GM19351 (cell line): ENCODE results near the gene ERICH4.
A peak's percentile ranks its signal among the peaks of the same experiment; 100 is the strongest.
"Not testable (repeated sequence)": the region's sequence is repeated elsewhere in the genome, so short reads cannot be mapped to it uniquely, and the experiment has no call there.

ENCODE experiments used
- ATAC-seq: cut with Tn5 transposase; IDR thresholded peaks from one replicate; pipeline ENCODE4 v1.9.1; 2021; ENCODE audit warnings: mild to moderate bottlenecking, moderate library complexity; ENCODE audit not compliant: unreplicated experiment

The ERICH4 gene, protein sequence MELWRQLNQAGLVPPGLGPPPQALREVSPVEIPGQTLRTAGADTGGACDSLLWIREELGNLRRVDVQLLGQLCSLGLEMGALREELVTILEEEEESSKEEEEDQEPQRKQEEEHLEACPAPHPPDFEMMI

DNA sequence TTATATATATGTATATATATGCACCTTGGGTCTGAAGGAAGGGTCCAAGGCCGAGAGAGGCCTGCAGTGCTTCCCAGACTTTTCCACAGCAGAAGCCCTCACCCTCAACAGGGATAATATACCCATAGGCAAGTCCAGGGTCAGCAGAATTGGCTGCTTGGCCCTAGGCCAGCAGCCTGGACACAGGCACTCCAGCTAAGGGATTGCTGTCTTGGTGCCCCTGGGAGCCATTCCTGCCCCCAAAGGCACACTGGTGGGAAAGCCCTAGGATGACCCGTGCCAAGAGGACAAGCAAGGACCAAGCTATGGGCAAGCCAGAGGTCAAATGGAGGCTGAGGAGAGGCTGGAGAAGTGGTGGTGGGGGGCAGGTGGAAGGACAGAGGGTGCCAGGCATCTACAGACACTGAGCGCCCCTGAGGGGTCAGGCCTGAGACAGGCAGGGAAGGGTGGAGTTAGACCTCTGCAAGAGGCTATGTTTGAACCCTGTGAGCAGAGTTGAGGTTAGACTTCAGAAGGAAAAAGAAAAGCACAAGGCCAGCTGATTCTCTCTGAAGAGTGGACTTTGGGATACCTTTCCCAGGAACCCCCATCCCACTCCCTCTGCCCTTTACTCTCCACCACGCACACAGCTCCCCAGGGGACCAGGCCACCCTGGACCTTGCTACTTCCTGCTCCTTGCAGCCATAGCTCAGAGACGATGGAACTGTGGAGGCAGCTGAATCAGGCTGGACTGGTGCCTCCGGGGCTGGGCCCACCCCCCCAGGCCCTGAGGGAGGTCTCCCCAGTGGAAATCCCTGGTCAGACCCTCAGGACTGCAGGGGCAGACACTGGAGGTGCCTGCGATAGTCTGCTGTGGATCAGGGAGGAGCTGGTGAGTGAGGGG lies at the start of gene ERICH4:
TSS of gene ERICH4 (plus strand) at position 684 of the 883 bp plus-strand sequence. CDS start at position 698, 14 bp downstream.
- no peak for ATAC-seq

DNA sequence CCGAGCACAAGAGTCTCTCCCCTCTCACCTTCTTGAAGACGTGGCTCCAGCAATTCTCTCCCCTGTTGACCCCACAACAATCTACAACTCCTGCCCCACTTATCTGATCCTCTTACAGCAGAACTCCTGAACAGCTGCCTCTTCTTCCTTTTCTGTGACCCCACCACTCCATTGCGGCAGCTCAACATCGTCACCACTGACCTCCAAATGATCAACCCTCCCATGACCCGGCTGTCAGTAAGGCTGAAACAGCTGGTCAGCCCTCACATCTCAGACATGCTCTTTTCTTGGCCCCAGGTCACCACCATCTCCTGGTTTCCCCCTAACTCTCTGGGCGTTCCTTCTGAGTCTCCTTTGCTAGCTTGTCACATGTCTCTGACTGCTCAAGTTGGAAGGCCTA lies 47.6 kb upstream of the ERICH4 start:
- ATAC-seq: no peak

DNA sequence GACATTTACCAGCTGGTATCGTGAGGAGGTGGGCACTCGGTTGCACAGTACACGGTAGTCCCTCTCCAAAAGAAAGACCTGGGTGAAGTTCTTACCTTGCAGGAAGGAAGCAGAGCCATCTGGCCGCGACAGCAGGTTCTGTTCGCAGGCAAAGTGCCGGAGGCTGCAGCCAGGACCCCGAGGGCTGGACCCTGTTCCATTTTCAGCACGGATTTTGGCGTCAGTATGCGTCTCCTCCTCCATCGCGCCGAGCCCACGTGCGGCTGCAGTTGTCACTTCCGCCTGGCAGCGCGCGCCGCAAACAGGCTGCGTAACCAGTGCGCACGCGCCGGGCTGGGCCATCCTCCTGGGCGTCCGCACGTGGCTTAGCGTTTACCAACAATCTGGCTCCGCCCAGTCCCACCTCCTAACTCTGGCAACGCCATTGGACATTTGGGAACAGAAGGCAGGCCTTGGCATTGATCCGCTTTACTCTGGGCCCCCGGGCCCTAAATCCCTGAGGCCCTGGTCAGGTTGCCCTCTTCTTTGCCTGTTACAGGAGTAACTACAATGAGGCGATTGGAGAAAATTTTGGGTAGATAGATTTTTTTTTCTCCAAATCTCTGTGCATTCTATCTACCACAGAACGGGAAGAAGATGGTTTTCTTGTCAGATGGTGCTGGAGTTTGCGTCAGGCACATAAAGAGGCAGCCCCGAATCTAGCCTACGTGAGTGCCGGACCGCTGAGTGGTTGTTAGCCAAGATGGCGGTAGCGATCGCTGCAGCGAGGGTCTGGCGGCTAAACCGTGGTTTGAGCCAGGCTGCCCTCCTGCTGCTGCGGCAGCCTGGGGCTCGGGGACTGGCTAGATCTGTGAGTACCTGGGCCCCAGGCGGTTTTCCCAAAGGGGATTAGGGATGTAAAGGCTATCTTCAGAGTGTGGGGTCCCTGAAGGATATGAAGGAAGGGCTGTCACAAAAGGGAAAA lies 45.6 kb upstream of the ERICH4 start, which contains the start of the genes BCKDHA and EXOSC5:
TSS of gene BCKDHA (plus strand) at position 733 of the 964 bp plus-strand sequence. CDS start at position 743, 10 bp downstream.
TSS of gene EXOSC5 (minus strand) at position 274 of the 964 bp plus-strand sequence. CDS start at position 243, 31 bp downstream.
- peak; percentile 92 for ATAC-seq

DNA sequence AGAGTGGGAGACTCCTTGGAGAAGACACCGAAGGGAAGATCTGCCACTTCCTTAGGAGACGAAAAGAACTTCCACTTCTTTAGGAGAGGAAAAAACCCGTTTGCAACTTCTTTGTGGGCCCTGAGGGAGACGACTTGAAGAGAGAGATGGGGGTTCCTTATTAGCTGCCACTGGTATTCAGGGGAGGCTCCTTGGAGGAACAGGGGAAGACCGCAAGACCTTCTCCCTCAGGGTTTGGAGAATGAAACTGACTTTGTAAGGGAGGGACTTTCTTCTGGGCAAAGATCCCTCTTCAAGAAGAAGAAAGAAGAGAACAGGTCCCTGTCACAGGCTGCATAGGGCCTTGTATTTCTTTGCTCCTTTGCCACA lies 44.9 kb upstream of the ERICH4 start:
- no peak for ATAC-seq

DNA sequence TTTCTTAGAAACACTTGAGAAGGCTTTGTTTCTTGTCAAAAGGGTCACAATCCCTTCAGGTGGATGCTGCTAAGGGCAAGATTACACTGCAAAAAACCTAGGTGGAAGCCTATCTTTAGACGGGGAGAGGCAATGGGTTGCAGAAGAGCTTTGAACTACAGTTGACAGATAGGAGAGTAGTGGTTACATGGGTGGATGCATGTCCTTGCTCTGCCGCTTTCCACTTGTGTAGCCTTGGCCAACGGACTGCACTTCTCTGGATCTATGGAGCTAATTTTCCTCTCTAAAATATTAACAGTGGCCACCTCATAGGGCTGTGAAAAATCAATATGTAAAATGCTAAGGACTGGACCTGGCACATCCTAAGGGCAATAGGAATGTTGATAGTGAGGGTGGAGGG lies 44.4 kb upstream of the ERICH4 start:
- no peak for ATAC-seq

DNA sequence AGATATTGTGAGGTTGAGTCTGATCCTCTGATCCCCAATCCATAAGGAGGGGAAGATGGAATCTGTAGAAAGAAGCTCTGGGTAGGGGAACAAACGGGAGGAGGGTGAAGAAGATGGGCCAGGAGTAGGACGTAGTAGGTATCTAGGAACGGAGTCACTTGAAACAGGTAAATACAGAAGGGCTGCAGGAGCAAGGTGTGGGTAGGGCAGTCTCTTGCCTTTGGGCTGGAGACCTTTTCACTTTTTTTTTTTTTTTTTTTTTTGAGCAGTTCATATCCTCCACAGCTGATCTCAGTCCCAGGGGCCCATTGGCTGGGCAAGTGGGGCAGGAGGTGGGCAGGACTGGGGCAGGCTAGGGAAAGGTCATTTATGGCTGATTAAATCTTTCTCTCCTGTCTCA lies 43.9 kb upstream of the ERICH4 start:
- ATAC-seq: no peak

DNA sequence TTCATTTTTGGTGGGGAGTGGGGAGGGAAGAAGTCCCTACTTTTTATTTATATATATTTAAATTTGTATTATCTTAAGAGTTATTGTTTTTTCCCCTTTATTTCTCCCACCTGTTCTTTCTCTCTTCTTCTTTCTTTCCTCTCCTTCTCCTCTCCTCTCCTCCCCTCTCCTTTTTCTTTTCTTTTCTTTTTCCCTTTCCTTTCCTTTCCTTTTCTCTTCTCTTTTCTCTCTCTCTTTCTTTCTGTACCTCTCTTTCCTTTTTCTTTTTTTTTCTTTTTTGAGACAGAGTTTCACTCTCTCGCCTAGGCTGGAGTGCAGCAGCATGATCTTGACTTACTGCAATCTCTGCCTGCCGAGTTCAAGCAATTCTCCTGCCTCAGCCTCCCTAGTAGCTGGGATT lies 43.4 kb upstream of the ERICH4 start:
- ATAC-seq: no peak

DNA sequence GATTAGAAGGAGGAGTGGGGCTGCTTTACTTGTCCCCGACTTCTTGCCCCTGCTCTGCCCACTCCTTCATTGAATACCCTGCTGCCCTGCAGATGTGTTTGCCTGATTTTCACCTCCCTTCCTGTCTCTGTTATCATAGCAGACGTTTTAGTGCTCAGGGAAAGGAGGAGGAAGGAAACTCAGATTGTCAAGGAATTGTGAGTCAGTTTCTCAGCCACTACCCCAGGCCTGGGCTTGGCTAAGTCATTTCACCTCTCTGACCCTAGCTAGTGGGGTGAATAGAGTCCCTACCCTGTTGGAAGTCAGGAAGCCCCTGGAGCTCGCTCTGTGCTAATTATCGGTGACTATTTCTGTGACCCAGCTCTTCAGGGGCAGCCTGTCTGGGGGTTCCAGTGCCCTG lies 41.5 kb upstream of the ERICH4 start:
- ATAC-seq: no peak

DNA sequence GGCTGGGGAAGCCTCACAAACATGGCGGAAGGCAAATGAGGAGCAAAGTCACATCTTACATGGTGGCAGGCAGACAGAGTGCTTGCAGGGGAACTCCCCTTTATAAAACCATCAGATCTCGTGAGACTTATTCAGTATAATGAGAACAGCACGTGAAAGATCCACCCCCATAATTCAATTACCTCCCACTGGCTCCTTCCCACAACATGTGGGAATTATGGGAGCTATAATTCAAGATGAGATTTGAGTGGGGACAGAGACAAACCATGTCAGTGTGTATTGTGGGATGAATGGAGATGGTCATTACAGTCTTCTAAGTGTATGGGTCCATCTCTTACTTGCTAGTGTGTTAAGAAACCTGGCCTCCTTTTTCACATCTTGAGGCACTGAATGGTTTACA lies 40.9 kb upstream of the ERICH4 start:
- ATAC-seq: no peak

DNA sequence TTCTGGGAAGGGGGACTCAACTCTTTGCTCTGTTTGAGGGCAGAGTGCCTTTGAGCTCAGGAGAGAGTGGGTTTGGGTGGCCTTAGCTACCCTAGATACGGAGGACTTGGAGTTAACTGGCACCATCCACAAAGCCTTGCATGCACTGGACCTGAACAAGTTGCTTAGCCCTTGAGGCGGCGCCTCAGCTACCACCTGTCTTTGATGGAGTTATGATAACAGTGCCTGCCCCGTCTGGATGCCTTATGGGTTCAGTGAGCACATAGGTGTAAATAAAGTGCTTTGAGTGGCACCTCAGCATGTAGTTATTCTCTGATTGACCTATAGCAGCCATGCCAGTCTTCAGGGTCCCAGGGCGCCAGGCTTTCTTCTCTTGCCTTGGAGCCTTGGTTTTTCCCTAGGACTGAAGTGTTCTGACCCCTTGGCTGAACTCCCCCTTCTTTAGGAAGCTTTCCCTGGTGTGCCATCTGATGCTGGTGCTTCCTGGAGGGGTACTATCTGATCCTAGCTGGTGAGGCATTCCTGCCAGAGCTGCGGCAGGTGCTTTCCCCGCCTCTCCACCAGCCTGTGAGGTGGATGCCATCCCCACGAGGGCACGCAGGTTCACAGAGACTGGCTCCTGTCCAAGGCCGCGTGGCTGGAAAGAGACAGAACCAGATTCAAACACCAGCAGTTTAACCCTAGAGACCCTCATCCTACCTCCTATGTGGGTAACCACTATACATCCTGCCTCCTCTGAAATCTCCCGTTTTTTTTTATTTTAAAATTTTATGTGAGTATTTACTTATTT lies 39.6 kb upstream of the ERICH4 start:
- ATAC-seq: no peak

DNA sequence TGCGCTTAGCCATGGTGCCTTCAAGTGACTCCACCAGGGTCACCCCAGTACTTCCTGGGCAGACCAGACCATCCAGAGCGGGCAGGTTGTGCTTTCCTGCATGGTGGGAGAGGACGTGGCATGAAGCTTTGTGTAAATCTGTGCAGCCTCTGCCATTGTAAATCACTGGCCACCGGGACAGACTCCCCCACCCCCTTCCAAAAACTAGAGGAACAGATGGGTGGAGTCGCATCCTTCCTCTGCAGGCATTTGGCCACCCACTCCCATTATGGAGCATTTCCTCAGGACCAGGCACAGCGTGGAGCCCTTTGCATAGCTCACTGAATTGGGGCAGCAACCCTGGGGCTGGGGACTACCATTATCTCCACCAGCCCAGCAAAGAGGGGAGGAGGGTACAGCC lies 37.2 kb upstream of the ERICH4 start:
- ATAC-seq: no peak

DNA sequence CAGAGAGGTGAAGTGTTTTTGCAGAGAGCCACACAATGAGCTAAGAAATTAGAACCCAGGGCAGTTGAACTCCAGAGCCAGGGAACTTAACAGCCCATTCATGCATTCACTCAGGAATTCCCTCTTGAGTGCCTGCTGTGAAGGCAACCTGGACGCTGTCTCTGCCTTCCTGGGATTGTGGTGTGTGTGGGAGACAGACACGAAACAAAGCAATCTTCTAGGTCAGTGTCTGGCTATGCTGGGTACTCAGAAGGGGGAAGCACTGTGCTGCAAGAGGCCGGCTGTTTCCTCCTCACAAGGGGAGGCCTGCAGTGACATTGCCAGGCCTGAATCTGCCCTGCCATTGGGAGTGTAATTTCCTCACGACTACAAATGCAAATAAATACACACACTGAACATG lies 35.7 kb upstream of the ERICH4 start:
- ATAC-seq: no peak

DNA sequence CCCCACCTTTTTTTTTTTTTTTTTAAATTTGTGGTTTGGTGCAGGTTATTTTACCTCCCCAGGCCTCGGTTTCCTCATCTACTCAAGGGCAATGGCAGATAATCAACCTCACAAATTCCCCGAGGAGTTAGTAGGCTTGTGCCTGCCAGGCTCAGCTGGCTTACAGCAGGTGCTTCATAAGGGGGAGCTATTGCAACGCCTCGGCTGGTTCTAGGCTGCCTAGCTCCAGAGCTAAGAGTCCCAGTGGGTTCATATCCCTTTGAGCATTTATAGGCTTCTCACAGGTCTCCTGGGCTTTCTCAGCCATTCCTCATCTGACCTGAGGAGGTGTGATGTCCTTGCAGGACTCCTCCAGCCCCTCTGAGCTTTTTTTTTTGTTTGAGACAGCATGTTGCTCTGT lies 34.7 kb upstream of the ERICH4 start:
- ATAC-seq: no peak

DNA sequence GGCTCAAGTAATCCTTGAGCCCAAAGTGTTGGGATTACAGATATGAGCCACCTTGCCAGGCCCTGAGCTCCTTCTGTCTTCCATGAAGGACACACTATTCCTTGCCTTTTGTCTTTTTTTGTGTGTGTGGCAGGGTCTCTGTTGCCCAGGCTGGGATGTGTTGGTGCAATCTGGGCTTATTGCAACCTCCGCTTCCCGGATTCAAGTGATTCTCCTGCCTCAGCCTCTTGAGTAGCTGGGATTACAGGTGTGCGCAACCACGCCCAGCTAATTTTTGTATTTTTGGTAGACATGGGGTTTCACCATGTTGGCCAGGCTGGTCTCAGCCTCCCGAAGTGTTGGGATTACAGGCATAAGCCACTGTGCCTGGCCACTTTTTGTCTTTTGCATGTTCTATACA lies 34.1 kb upstream of the ERICH4 start:
- not testable (repeated sequence) for ATAC-seq

DNA sequence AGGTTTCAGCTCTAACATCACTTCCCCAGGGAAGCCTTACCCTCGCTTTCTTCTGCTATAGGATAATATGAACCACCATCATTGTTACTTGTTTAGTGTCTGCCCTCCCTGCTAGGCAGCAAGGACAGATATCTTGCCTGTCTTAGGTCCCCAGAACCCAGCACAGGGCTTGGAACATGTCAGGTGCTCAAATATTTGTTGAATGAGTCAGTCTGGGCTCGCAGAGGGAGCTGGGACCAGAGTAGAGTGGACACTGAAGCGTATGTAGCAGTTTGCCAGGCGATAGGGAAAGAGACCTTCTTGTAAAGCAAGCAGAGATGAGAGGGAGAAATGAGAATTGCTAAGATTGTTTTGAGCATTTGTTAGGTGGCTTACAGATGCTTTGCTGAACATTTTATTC lies 33.7 kb upstream of the ERICH4 start:
- no peak for ATAC-seq

DNA sequence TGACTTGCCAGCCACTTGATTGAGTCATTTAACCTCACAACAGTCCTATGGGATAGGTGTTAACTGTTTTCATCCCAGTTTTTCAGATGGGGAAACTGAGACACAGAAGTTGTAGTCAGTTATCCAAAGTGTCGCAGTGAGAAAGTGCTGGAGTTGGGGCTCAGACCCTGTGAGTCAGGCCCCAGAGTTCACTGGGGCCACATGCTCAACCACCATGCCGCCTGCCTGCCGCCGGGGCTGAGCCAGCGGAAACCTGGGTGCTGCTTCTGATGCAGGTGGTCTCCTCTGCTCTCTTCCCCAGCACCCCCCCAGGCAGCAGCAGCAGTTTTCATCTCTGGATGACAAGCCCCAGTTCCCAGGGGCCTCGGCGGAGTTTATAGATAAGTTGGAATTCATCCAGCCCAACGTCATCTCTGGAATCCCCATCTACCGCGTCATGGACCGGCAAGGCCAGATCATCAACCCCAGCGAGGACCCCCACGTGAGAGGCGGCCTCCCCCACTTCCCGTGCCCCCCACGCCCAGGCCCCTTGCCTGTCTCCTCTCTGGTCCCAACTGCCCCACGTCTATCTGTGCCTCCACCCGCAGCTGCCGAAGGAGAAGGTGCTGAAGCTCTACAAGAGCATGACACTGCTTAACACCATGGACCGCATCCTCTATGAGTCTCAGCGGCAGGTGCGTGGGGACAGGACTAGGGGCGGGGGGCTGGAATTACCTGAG lies 32.5 kb upstream of the ERICH4 start:
- ATAC-seq: no peak

DNA sequence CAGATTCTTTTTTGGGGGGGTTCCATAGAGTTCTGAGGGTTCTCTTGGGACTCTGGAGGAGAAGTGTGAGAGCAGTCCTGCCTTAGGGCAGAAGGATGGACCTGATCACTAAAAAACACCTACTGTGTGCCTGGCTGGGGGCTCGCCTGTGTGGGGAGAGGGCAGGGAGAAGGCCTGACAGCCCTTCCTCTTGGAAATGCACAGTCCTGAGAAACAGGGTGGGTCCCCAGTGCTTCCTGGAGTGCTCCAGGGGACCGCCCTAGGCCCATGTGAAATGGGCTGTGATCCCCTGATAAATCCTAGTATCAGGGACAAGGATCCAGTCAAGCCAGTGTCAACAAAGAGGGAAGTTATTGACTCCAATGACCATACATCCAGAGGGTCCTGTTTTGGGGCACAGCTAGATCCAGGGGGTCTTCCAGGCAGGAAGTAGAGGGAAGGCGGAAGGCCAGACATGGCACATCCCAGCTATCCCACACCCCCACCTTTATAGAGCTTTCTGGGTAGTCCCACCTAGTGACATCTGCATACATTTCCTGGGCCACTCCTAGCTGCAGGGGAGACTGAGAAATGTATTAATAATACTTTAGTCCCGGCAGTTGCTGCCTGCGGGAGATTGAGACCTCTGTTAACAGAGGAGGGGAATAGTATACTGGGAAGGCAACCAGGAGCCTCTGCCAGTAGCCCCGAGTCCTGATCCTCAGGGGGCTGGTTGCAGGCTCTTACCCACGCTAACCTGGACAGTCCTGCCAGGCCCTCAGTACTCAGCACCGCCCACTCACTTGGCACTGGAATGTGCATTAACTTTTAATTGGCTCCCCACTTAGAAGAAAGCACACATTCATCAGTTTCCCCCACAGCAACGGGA lies 31.6 kb upstream of the ERICH4 start:
- ATAC-seq: no peak

DNA sequence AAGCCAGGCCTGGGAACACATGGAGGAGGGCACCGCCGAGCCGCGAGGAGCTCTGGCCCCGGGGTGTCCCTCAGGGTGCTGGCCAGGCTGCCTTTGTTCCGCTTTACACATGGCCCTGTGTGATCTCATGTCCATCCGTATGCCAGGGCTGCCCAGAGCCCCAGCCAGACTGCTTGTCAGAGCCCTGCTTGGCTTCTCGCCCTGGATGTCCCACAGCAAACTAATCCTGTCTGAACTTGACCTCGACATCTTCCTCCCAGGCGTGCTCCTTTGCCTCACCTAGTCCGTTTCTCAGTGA lies 31.0 kb upstream of the ERICH4 start:
- no peak for ATAC-seq

DNA sequence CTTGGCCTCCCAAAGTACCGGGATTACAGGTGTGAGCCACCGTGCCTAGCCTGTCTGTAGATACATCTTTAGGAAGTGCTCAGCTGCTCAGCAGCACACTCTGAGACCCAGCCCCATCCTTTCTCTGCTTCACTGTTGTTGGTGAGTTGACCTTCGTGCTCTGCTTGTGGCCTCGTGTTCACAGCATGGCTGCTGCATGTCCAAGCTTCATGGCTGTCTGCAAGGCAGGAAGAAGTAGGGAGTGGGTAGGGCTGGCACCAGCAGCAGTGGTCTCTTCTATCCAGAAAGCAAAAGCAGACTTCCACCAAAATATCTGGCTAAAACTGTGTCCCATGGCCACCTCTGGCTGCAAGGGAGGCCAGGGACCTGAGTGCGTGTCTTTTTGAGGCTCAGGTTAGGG lies 30.0 kb upstream of the ERICH4 start:
- no peak for ATAC-seq
